ENCODE data around the gene ANK3.

DNA sequence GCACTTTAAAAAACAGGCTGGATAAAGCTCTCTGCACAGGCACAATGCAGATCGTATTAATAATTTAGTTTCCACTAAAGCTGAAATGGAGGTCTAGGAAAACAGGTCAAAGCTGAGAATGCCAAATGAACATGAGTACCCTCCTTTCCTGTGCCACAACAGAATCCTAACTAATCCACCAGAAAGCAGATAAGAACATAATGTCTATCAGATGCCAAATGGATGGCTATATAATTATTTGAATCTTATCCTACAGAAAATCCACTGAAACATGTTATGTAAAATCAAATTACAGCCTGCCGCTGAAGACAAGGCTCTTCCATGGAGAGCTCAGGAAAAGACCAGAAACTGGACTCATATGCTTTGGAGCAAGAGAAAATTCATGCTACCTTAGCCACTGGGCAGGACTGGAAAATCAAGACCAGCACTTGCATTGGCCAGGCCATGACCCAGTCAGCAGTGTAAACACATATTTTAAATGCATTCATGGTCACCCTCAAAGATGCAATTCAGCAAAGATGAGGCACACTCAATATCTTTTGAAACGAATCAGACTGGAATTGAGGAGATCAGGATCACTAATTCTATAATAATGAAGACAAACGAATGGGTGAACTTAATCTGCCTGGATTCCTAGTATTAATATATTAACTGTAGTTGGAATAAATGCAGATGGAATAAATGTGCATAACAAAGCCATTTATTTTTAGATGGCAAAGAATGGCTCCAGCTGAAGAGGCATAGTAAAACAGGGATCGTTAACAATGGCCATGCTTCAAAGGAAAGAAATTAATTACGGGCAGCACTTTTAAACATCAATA, 13.2 kb downstream of the ANK3 start:
- TF ChIP-seq EZH2 (IDR thresholded peaks at IDR 0.05; ENCODE audit: insufficient read depth, poor library complexity, severe bottlenecking) (no peak), EZH2phosphoT487 (IDR thresholded peaks at IDR 0.05; ENCODE audit: insufficient read depth, low read depth) (no peak)
